Osteocyte (in vitro differentiated cells): ENCODE measurements around the gene VPREB1. TPM values are rescaled to one million over a fixed set of nuclear protein-coding genes. Genes with fewer than 3 reads are reported as not detected.

Experiments used
- DNase-seq: peaks from one replicate; pipeline ENCODE4 v3.0.0; 2021; ENCODE audit warnings: mixed read lengths; ENCODE audit not compliant: unreplicated experiment; ENCODE audit errors: extremely low spot score
- H3K27ac Mint-ChIP-seq: one replicate; pipeline ENCODE4 v1.8.0; 2021; ENCODE audit warnings: mild to moderate bottlenecking, mixed read lengths; ENCODE audit not compliant: unreplicated experiment
- H3K27me3 Mint-ChIP-seq: one replicate; pipeline ENCODE4 v1.8.0; 2021; ENCODE audit warnings: mixed read lengths; ENCODE audit not compliant: unreplicated experiment
- H3K36me3 Mint-ChIP-seq: one replicate; pipeline ENCODE4 v1.8.0; 2021; ENCODE audit warnings: mixed read lengths; ENCODE audit not compliant: unreplicated experiment
- H3K4me1 Mint-ChIP-seq: one replicate; pipeline ENCODE4 v1.8.0; 2021; ENCODE audit warnings: mixed read lengths; ENCODE audit not compliant: unreplicated experiment
- H3K4me3 Mint-ChIP-seq: one replicate; pipeline ENCODE4 v1.8.0; 2021; ENCODE audit warnings: mild to moderate bottlenecking, moderate library complexity, mixed read lengths; ENCODE audit not compliant: unreplicated experiment
- H3K9me3 Mint-ChIP-seq: one replicate; pipeline ENCODE4 v1.8.0; 2021; ENCODE audit warnings: mixed read lengths; ENCODE audit not compliant: unreplicated experiment
- CTCF ChIP-seq: fragments of 200-600 bp; sonication (generic); IDR thresholded peaks from 2 replicates; pipeline ENCODE4 v1.5.0; 2021; ENCODE audit warnings: antibody characterized with exemption, mild to moderate bottlenecking, moderate library complexity
- total RNA-seq: library from RNA; stranded (reverse); gene quantifications from 2 replicates; pipeline ENCODE4 v1.2.1, GENCODE V29; 2021

Gene VPREB1
- total RNA-seq, 1 donor from 2014 or later: not detected

GRCh38 chr22:22196833-22197477 lies 47.6 kb upstream of the VPREB1 start:
- Mint-ChIP-seq H3K36me3 (no peaks in the 10 kb centered on the region), H3K4me3 (no peak overlapping the region), H3K4me1 (no peaks in the 10 kb centered on the region), H3K27ac (no peak overlapping the region), H3K27me3 (peaks cover 46% of the 10 kb centered on the region), H3K9me3 (no peaks in the 10 kb centered on the region)
- no peak for DNase-seq
- TF ChIP-seq CTCF: no peak

GRCh38 chr22:22197993-22198402 lies 46.6 kb upstream of the VPREB1 start:
- no peak for DNase-seq
- Mint-ChIP-seq H3K4me3 (no peak overlapping the region), H3K27me3 (peaks cover 48% of the 10 kb centered on the region)

GRCh38 chr22:22198751-22199150 lies 45.8 kb upstream of the VPREB1 start:
- Mint-ChIP-seq H3K36me3 (no peaks in the 10 kb centered on the region), H3K27me3 (peaks cover 48% of the 10 kb centered on the region), H3K9me3 (no peaks in the 10 kb centered on the region), H3K4me1 (no peaks in the 10 kb centered on the region), H3K27ac (no peak overlapping the region), H3K4me3 (no peak overlapping the region)
- no peak for DNase-seq
- TF ChIP-seq CTCF: no peak

More at GRCh38 chr22:22197993-22198402, 46.6 kb upstream of the VPREB1 start:
- no peak for TF ChIP-seq CTCF
- Mint-ChIP-seq H3K9me3 (no peaks in the 10 kb centered on the region), H3K4me1 (no peaks in the 10 kb centered on the region), H3K27ac (no peak overlapping the region), H3K36me3 (no peaks in the 10 kb centered on the region)

- no peak for TF ChIP-seq CTCF
- no peaks in the 10 kb centered on the region for H3K4me1 Mint-ChIP-seq
- no peaks in the 10 kb centered on the region for H3K9me3 Mint-ChIP-seq
- H3K36me3 Mint-ChIP-seq: no peaks in the 10 kb centered on the region
- no peak overlapping the region for H3K4me3 Mint-ChIP-seq
- H3K27ac Mint-ChIP-seq: no peak overlapping the region
- H3K27me3 Mint-ChIP-seq: peaks cover 52% of the 10 kb centered on the region
- no peak for DNase-seq
These were observed 45.0 kb upstream of the VPREB1 start for GRCh38 chr22:22199634-22200033.

- no peak overlapping the region for H3K4me3 Mint-ChIP-seq
- peaks cover 57% of the 10 kb centered on the region for H3K27me3 Mint-ChIP-seq
- TF ChIP-seq CTCF: no peak
- H3K4me1 Mint-ChIP-seq: no peaks in the 10 kb centered on the region
- H3K27ac Mint-ChIP-seq: no peak overlapping the region
- DNase-seq: no peak
- no peaks in the 10 kb centered on the region for H3K9me3 Mint-ChIP-seq
- no peaks in the 10 kb centered on the region for H3K36me3 Mint-ChIP-seq
These were observed 43.9 kb upstream of the VPREB1 start for GRCh38 chr22:22200569-22201184.
